Epithelial cell of proximal tubule (primary cell): ENCODE results near the gene SMCP. TPM values are rescaled to one million over a fixed set of nuclear protein-coding genes. Genes with fewer than 3 reads are reported as not detected.

ENCODE experiments used
- DNase-seq: peaks from one replicate; pipeline ENCODE4 v3.0.0-alpha.2; 2011; ENCODE audit warnings: low read depth
- H3K4me3 ChIP-seq: 2 replicates; pipeline ENCODE4 v1.5.1; 2011; ENCODE audit warnings: low read depth, mild to moderate bottlenecking, low read length
- CTCF ChIP-seq: conservative IDR thresholded peaks from 2 replicates; pipeline ENCODE4 v1.5.1; 2012; ENCODE audit warnings: low read depth, mild to moderate bottlenecking, low read length
- total RNA-seq: library from RNA; depleted of rRNA; stranded (reverse); fragments of >200 nt; gene quantifications from 2 replicates; pipeline ENCODE4 v1.2.3, GENCODE V29; 2015

Gene SMCP
- total RNA-seq, 1 donor from 2014 or later = not detected

- TF ChIP-seq CTCF = no peak
- H3K4me3 ChIP-seq = no peak overlapping the region
- DNase-seq = no peak
Observed at GRCh38 chr1:152876827-152877226, 1.3 kb upstream of the SMCP start.

GRCh38 chr1:152879559-152880198, 1.6 kb downstream of the SMCP start:
- TF ChIP-seq CTCF = no peak
- no peak for DNase-seq
- no peak overlapping the region for H3K4me3 ChIP-seq

GRCh38 chr1:152880316-152880715, 2.2 kb downstream of the SMCP start:
- no peak overlapping the region for H3K4me3 ChIP-seq
- TF ChIP-seq CTCF = no peak
- no peak for DNase-seq

- no peak for DNase-seq
- no peak overlapping the region for H3K4me3 ChIP-seq
- TF ChIP-seq CTCF = no peak
Observed at GRCh38 chr1:152880907-152881306, 2.8 kb downstream of the SMCP start.

GRCh38 chr1:152884085-152884484, 6.0 kb downstream of the SMCP start:
- H3K4me3 ChIP-seq = no peak overlapping the region
- no peak for TF ChIP-seq CTCF
- DNase-seq = no peak

GRCh38 chr1:152884506-152884905, 6.4 kb downstream of the SMCP start:
- DNase-seq = no peak
- no peak overlapping the region for H3K4me3 ChIP-seq
- no peak for TF ChIP-seq CTCF

- no peak for TF ChIP-seq CTCF
- H3K4me3 ChIP-seq = no peak overlapping the region
- no peak for DNase-seq
Observed at GRCh38 chr1:152884966-152885624, 7.0 kb downstream of the SMCP start.
